ENCODE data around the gene MRPL46. TPM values are rescaled to one million over a fixed set of nuclear protein-coding genes. Genes with fewer than 3 reads are reported as not detected.

MRPL46 gene
- total and polyA plus RNA-seq, 2 of the 13 experiments (the other 11 are each of a cell fraction or from before 2014, with no cell fraction given) = 62.9 to 79.2 TPM

GRCh38 chr15:88467073-88467934 is at the start of gene MRPL46, which contains the start of gene MRPS11 (continued):
- TF ChIP-seq HINFP (CRISPR knock-in tag; IDR thresholded peaks at IDR 0.05; ENCODE audit: low read depth) (peak; percentile 56; the same call in 1 of the 2 replicates), POLR2A (IDR thresholded peaks at IDR 0.05; ENCODE audit: insufficient read depth in 1 of 2, low read depth in 2 of 2, low read length in 2 of 2) (peak; percentile 76 to 78), GABPB1 (CRISPR knock-in tag; IDR thresholded peaks at IDR 0.05) (peak; percentile 85), KLF15 (CRISPR knock-in tag; IDR thresholded peaks at IDR 0.05; ENCODE audit: borderline replicate concordance) (no peak), XRCC5 (optimal IDR thresholded peaks at IDR 0.05; ENCODE audit: low read length) (peak; percentile 56), ATF5 (CRISPR knock-in tag; IDR thresholded peaks at IDR 0.05; ENCODE audit: low read depth) (0 out of 2 replicates have a peak, but pooled peaks have one; percentile 42), SSRP1 (CRISPR knock-in tag; IDR thresholded peaks at IDR 0.05) (no peak), HBP1 (CRISPR knock-in tag; IDR thresholded peaks at IDR 0.05; ENCODE audit: low read depth) (peak; percentile 68; the same call in 1 of the 2 replicates), ZFY (CRISPR knock-in tag; IDR thresholded peaks at IDR 0.05) (peak; percentile 83), TARDBP (CRISPR knock-in tag; IDR thresholded peaks at IDR 0.05) (peak; percentile 79), FOXC1 (CRISPR knock-in tag; IDR thresholded peaks at IDR 0.05; ENCODE audit: borderline replicate concordance) (peak; percentile 63; the same call in 1 of the 2 replicates), ZNF367 (CRISPR knock-in tag; IDR thresholded peaks at IDR 0.05; ENCODE audit: borderline replicate concordance) (peak; percentile 61; the same call in 1 of the 2 replicates), SIN3B (IDR thresholded peaks at IDR 0.05; ENCODE audit: low read length) (peak; percentile 86)
- TF ChIP-seq, protein P1, sequence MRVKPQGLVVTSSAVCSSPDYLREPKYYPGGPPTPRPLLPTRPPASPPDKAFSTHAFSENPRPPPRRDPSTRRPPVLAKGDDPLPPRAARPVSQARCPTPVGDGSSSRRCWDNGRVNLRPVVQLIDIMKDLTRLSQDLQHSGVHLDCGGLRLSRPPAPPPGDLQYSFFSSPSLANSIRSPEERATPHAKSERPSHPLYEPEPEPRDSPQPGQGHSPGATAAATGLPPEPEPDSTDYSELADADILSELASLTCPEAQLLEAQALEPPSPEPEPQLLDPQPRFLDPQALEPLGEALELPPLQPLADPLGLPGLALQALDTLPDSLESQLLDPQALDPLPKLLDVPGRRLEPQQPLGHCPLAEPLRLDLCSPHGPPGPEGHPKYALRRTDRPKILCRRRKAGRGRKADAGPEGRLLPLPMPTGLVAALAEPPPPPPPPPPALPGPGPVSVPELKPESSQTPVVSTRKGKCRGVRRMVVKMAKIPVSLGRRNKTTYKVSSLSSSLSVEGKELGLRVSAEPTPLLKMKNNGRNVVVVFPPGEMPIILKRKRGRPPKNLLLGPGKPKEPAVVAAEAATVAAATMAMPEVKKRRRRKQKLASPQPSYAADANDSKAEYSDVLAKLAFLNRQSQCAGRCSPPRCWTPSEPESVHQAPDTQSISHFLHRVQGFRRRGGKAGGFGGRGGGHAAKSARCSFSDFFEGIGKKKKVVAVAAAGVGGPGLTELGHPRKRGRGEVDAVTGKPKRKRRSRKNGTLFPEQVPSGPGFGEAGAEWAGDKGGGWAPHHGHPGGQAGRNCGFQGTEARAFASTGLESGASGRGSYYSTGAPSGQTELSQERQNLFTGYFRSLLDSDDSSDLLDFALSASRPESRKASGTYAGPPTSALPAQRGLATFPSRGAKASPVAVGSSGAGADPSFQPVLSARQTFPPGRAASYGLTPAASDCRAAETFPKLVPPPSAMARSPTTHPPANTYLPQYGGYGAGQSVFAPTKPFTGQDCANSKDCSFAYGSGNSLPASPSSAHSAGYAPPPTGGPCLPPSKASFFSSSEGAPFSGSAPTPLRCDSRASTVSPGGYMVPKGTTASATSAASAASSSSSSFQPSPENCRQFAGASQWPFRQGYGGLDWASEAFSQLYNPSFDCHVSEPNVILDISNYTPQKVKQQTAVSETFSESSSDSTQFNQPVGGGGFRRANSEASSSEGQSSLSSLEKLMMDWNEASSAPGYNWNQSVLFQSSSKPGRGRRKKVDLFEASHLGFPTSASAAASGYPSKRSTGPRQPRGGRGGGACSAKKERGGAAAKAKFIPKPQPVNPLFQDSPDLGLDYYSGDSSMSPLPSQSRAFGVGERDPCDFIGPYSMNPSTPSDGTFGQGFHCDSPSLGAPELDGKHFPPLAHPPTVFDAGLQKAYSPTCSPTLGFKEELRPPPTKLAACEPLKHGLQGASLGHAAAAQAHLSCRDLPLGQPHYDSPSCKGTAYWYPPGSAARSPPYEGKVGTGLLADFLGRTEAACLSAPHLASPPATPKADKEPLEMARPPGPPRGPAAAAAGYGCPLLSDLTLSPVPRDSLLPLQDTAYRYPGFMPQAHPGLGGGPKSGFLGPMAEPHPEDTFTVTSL (CRISPR knock-in tag; IDR thresholded peaks at IDR 0.05; ENCODE audit: borderline replicate concordance) = no peak
- TF ChIP-seq, protein P2, sequence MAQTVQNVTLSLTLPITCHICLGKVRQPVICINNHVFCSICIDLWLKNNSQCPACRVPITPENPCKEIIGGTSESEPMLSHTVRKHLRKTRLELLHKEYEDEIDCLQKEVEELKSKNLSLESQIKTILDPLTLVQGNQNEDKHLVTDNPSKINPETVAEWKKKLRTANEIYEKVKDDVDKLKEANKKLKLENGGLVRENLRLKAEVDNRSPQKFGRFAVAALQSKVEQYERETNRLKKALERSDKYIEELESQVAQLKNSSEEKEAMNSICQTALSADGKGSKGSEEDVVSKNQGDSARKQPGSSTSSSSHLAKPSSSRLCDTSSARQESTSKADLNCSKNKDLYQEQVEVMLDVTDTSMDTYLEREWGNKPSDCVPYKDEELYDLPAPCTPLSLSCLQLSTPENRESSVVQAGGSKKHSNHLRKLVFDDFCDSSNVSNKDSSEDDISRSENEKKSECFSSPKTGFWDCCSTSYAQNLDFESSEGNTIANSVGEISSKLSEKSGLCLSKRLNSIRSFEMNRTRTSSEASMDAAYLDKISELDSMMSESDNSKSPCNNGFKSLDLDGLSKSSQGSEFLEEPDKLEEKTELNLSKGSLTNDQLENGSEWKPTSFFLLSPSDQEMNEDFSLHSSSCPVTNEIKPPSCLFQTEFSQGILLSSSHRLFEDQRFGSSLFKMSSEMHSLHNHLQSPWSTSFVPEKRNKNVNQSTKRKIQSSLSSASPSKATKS (CRISPR knock-in tag; IDR thresholded peaks at IDR 0.05) = no peak
